Left lung (tissue), 10 donors: Measurements from ENCODE around the gene PPP2R1A. TPM values are rescaled to one million over a fixed set of nuclear protein-coding genes. Genes with fewer than 3 reads are reported as not detected.

ENCODE experiments used
- ATAC-seq: fragments of 200-7000 bp; cut with Tn5 transposase; one replicate; pipeline ENCODE4 v1.9.1; 2020; ENCODE audit warnings: moderate library complexity
- DNase-seq, 4 donors: peaks; one replicate each; pipeline ENCODE4 v3.0.0-alpha.2; 2013 to 2020
- H3K27ac ChIP-seq, 2 donors: fragments of 200-600 bp; sonication (generic) in 1 of 2; one replicate each; pipeline versions ENCODE4 v1.5.0 to v1.8.0; 2020 to 2021
- H3K27me3 ChIP-seq, 2 donors: fragments of 200-600 bp; sonication (generic) in 1 of 2; one replicate each; pipeline versions ENCODE4 v1.5.0 to v1.8.0; 2020 to 2021
- H3K36me3 ChIP-seq, 2 donors: fragments of 200-600 bp; sonication (generic) in 1 of 2; one replicate each; pipeline versions ENCODE4 v1.5.0 to v1.8.0; 2020 to 2021
- H3K4me1 ChIP-seq, 2 donors: fragments of 200-600 bp; one replicate each; pipeline ENCODE4 v1.8.0; 2021
- H3K4me3 ChIP-seq, 2 donors: fragments of 200-600 bp; sonication (generic) in 1 of 2; one replicate each; pipeline versions ENCODE4 v1.5.0 to v1.8.0; 2020 to 2021; ENCODE audit warnings: mild to moderate bottlenecking in 1 of 2
- H3K9me3 ChIP-seq, 2 donors: fragments of 200-600 bp; sonication (generic) in 1 of 2; one replicate each; pipeline versions ENCODE4 v1.5.0 to v1.8.0; 2020 to 2021
- CTCF ChIP-seq, 2 donors: fragments of 200-600 bp; sonication (generic) in 1 of 2; IDR thresholded peaks; one replicate each; pipeline versions ENCODE4 v1.5.0 to v1.8.0; 2021; ENCODE audit warnings: antibody characterized with exemption in 2 of 2
- intact Hi-C, 2 donors: fragments of 100-400 bp; cut with DNase I; formaldehyde crosslinking; loops; one replicate each; pipeline versions ENCODE4 v1.11.2 to v1.14.2; 2022
- polyA plus RNA-seq, 6 donors: library from polyadenylated mRNA; unstranded; fragments of 120-200 nt; gene quantifications; one replicate each; pipeline ENCODE4 v1.2.1, GENCODE V29; 2013; ENCODE audit not compliant: insufficient read length in 6 of 6
- total RNA-seq, 2 donors: library from RNA; stranded (reverse); fragmentation: NEBNext Ultra II Directional; extraction: Animal tissue kit (Norgen Biotek cat#: 25700); gene quantifications; one replicate each; pipeline ENCODE4 v1.2.1, GENCODE V29; 2021
- donor health status: DM: no; HTN: yes; CAD: no.
- donor health status: DM: no; HTN: no; CAD: no.

The PPP2R1A gene
- total and polyA plus RNA-seq, 8 donors = 193 to 346 (median 325) TPM

- no peak for ATAC-seq
- no peak for TF ChIP-seq CTCF (IDR thresholded peaks at IDR 0.05)
- Histone ChIP-seq H3K4me3 (no peak overlapping the region), H3K27ac (no peak overlapping the region), H3K9me3 (no peaks in the 10 kb centered on the region), H3K27me3 (no peaks in the 10 kb centered on the region), H3K4me1 (no peaks in the 10 kb centered on the region), H3K36me3 (peaks cover 0 to 70% of the 10 kb centered on the region in 2 donors)
- DNase-seq = no peak
- intact Hi-C loops = no loop called here
Observed at GRCh38 chr19:52227980-52228379, 38.1 kb downstream of the PPP2R1A start.

GRCh38 chr19:52229524-52229923 lies 39.7 kb downstream of the PPP2R1A start:
- ATAC-seq = no peak
- intact Hi-C loops = no loop called here
- no peak for TF ChIP-seq CTCF (IDR thresholded peaks at IDR 0.05)

GRCh38 chr19:52230685-52231084 lies 40.8 kb downstream of the PPP2R1A start:
- no peaks in the 10 kb centered on the region for H3K4me1 ChIP-seq
- H3K4me3 ChIP-seq = no peak overlapping the region
- no peak overlapping the region for H3K27ac ChIP-seq
- no peak for ATAC-seq
- H3K9me3 ChIP-seq = no peaks in the 10 kb centered on the region
- no peak for DNase-seq
- peaks cover 0 to 43% of the 10 kb centered on the region in 2 donors for H3K36me3 ChIP-seq
- intact Hi-C loops = no loop called here
- TF ChIP-seq CTCF (IDR thresholded peaks at IDR 0.05) = no peak
- H3K27me3 ChIP-seq = no peaks in the 10 kb centered on the region

More at GRCh38 chr19:52229524-52229923, 39.7 kb downstream of the PPP2R1A start:
- DNase-seq = no peak
- Histone ChIP-seq H3K36me3 (peaks cover 0 to 55% of the 10 kb centered on the region in 2 donors), H3K9me3 (no peaks in the 10 kb centered on the region), H3K27me3 (no peaks in the 10 kb centered on the region), H3K4me1 (no peaks in the 10 kb centered on the region), H3K27ac (no peak overlapping the region), H3K4me3 (no peak overlapping the region)

GRCh38 chr19:52231154-52231910 lies 41.5 kb downstream of the PPP2R1A start:
- no peak overlapping the region for H3K4me3 ChIP-seq
- ATAC-seq (no peak), DNase-seq (no peak)
- H3K27me3 ChIP-seq = no peaks in the 10 kb centered on the region
- intact Hi-C loops = no loop called here
- TF ChIP-seq CTCF (IDR thresholded peaks at IDR 0.05) = no peak
- no peak overlapping the region for H3K27ac ChIP-seq
- no peaks in the 10 kb centered on the region for H3K9me3 ChIP-seq
- H3K4me1 ChIP-seq = no peaks in the 10 kb centered on the region
- H3K36me3 ChIP-seq = peaks cover 0 to 37% of the 10 kb centered on the region in 2 donors

- Histone ChIP-seq H3K36me3 (peaks cover 0 to 7% of the 10 kb centered on the region in 2 donors), H3K27me3 (no peaks in the 10 kb centered on the region), H3K4me3 (no peak overlapping the region), H3K9me3 (no peaks in the 10 kb centered on the region), H3K27ac (no peak overlapping the region), H3K4me1 (peaks cover 0 to 4% of the 10 kb centered on the region in 2 donors)
- no peak for TF ChIP-seq CTCF (IDR thresholded peaks at IDR 0.05)
- ATAC-seq (no peak), DNase-seq (no peak)
- intact Hi-C loops = no loop called here
Observed at GRCh38 chr19:52234406-52234805, 44.6 kb downstream of the PPP2R1A start.
